GM19463 (cell line): Measurements from ENCODE around the gene MYO7B.

ENCODE experiments used
- ATAC-seq: cut with Tn5 transposase; IDR thresholded peaks from one replicate; pipeline ENCODE4 v1.9.1; 2021; ENCODE audit warnings: mild to moderate bottlenecking, moderate library complexity; ENCODE audit not compliant: unreplicated experiment

The MYO7B gene

DNA sequence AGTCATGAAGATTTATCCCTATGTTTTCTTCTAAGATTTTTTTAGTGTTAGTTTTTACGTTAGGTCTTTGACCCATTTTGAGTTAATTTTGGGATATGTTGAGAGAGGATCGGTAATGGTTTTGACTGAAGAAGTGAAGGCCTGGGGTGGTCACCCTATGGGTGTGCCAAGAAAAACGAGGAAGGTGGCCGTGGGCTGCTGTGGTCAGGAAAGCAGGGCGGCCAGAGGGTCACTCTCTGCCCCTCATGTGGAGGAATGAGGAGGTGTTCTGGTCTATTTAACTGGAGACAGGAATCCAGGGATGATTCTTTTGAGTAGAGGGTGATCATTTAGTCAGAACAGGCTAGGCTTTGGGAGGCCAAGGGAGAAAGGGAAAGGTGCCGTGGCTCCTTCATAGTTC, 50.7 kb downstream of the MYO7B start:
- no peak for ATAC-seq

DNA sequence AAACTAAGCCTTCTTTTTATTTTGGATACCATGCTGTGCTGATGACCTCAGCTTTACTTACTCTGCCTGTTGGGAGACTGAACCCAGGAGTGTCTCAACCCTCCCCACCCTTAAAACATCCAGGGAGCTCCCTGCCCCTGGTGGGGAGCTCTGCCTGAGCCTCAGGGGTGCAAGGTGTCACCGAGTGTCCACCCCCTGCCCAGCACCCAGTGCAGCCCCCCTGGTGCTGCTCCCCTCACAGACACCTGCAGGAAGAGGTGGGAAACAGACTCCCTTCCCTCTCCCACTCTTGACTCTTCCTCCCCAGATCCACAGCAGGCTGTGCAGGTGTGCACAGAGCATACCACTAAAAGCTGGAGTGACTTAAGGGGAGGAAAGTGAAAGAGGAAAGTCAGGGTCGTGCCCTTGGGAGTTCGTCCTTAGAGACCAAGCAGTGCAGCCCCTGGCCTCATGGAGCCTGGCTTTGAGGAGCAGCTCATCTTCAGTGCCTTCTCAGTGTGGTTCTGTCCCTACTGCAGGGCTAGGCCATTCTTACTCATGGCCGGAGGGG, 51.3 kb downstream of the MYO7B start:
- no peak for ATAC-seq

DNA sequence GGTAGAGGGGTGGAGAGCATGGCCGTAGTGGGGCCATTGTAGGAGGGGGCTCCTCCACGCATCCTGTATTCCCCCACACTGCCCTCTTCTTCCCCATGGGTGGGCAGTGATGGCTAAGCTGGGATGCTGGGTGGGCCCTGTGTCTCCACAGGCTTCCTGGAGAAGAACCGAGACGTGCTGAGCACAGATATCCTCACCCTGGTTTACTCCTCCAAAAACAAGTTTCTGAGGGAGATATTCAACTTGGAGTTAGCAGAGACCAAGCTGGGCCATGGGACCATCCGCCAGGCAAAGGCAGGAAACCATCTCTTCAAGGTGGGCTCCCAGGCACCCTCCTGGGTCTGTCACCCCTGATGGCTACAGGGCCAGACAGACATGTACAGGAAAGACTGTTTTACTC, 52.8 kb downstream of the MYO7B start:
- no peak for ATAC-seq

DNA sequence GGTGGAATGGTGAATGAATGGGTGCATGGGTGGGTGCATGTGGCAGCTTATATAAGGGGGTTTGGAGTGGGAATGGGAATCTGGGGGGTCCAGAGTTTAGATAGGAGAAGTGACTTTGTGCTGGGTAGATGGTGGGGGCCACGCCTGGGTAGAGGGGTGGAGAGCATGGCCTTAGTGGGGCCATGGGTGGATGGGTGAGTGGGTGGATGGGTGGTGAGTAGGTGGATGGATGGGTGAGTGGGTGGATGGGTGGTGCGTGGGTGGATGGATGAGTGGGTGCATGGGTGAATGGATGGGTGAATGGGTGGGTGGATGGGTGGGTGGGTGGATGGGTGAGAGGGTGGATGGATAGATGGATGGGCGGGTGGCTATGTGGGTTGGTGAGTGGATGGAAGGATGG, 53.9 kb downstream of the MYO7B start:
- no peak for ATAC-seq

DNA sequence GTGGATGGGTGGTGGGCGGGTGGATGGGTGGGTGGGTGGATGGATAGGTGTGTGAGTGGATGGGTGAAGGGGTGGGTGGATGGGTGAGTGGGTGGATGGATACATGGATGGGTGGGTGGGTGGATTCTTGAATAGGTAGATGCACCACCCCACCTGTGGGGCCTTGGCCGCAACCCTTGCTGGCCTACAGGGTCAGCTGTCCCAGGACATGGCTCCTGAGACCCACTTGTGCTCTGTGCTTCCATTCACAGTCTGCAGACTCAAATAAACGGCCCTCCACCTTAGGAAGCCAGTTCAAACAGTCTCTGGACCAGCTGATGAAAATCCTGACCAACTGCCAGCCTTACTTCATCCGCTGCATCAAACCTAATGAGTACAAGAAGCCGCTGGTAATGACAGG, 54.4 kb downstream of the MYO7B start:
- no peak for ATAC-seq

DNA sequence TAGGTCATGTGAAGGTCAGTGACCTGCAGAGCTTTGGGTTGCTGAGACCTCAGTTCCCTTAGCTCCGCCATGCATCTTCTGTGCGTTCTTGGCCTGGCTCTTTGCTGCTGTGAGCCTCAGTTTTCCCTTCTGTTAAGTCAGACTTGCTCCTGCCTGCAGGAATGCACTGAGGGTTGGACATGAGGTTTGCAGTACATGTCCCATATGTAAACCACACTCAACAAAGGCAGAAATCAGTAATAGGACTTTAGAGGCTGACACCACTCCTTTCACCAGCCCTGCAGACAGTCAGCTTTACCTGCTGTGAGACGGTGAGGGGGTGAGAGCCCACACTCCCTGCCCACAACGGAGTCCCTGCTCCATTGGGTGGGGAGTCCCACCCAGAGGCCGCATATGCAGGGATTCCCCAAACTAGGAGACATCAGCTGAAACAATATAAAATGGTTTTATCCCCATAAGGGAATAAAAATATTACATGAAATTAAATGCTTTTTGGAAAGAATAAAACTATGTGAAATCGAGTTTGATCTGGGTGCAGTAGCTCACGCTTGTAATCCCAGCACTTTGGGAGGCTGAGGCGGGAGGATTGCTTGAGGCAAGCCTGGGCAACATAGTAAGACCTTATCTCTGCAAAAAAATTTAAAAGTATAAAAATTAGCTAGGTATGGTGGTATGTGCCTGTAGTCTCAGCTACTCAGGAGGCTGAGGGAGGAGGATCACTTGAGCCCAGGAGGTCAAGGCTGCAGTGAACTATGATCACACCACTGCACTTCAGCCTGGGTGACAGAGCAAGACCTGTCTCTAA, 55.1 kb downstream of the MYO7B start:
- no peak for ATAC-seq

DNA sequence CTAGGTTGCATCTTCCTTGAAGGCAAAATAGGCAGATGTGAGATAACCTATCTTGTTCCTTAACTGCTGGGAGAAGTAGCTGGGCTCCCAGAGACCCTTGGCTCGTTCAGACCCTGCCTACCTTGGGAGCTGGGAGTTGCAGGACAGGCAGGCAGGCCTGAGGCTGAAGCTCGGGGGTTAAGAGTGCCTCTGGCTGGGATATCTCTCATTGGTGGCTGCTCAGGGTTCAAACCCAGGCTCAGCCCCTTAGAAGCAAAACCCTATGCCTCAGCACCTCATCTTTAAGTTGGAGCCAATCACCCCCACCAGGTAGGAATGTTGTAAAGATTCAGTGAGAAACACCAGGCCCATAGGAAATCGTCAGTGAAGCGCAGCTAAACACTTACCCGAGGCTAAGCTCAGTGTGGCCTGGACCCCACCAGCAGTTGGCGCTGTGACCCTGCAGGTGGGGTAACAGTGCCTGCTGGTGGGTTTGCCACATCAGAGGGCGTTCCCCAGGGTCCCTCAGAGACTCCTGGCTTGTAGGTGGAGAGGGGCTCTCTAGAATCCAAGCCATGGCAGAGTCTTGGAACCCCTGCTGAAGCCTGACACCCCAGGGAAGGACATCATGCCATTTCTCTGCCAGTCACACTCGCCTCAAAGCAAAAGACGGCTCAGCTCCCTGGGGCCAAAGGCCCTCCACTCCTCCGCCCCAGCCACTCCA, 55.9 kb downstream of the MYO7B start:
- peak; percentile 88 for ATAC-seq

DNA sequence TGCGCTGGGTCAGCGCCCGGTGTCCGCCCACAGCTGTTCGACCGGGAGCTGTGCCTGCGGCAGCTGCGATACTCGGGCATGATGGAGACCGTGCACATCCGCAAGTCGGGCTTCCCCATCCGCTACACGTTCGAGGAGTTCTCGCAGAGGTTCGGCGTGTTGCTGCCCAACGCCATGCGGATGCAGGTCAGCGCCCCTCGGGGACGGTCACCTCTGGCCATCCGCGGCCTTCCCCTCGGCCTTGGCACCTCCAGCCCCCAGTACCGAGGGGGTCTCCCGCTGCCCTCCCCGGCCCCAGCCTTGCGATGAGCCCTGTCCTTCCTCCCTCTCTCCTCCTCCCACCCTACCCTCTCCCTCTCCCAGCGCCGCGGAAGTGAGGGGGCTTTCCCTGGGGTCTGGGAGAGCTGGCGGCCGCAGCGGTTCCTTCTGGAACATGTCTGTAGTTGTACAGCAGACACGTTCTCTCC, 57.3 kb downstream of the MYO7B start:
- no peak for ATAC-seq

DNA sequence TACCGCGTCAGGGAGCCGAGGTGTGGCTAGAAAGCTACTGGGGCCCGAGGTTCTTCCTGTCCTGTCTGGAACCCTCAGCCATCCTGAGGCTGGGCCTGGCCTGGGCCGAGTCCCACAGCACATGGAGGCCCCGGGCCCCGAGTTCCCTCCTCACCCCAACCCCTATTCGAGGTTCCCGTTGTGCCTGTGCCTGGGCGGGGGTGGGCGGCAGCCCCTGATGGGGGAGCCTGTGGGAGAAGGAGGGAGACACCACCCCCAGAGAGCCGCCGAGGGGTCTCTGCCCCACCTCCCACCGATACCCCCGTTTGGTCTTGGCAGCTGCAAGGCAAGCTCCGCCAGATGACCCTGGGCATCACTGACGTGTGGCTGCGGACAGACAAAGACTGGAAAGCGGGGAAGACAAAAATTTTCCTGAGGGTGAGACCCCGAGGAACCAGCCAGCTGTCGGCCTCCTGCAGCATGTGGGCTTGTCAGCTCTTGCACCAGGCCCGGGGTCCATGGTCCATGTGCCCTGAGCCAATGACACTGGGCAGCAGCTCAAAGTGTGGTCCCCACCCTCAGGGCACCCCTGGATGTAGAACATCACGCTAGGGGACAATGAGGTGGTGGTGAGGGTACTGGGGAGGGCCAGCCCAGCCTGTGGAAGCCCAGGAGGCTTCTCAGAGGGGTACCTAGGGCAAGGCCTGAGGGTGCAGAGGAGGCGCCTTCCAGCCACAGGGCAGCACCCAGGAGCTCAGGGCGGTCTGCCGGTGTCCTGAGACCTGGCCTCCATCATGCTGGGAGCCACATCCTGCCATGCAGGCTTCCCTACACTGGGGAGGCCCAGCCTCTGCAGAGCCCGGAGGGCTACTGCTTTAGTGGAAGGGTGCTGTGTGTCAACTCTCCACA, 58.0 kb downstream of the MYO7B start:
- ATAC-seq = no peak

DNA sequence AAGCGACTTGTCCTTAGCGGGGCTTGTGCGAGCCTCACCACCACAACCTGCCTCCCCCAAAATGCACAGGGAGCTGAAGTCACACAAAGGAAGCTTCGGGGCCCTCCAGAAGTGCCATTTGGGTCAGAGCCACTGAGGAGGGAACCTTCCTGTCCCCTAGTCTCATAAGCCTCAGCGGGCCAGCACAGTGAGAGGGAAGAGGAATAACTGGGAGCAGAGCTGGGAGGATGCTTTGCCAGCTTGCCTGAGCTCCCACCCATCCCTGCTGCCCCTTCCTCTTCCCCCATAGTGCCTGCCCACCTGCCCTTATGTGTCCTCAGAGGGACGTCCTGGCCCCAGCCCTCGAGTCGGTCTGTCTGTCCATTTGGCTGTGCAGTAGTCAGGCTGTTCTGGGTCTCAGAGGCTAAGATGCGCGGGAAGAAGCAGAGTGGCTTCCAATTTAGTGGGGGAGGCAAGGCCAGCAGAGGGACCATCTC, 58.7 kb downstream of the MYO7B start:
- ATAC-seq = no peak

DNA sequence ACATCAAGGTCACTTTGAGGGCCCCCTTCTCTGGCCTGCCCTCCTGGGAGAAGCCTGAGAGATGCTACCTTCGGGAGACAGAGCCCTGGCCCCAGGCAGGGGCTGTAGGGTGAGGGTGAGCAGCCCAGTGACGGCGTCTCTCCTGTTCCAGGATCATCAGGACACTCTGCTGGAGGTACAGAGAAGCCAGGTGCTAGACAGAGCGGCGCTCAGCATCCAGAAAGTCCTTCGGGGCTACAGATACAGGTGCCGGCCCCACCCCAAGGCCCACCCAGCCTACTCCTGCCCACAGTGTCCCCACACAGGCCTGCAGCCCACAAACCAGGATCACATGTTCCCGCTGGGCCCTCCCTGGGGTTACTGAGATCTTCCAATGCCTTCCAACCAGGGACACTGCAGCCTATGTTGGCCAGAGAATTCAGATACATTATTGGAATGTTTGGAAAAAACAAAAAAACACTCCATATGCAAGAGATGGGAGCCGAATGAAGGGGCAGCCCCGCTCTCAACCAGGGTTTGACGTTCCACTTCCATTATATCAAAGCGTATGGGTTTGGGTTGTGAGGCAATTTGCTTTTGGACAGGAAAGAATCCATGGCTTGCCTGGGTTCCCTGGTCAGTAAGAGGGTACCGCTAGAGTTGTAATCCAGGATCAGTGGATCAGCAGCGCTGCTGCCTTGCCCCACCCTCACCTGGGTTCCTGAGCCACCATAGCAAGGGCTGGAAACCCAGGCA, 61.0 kb downstream of the MYO7B start:
- ATAC-seq = no peak

DNA sequence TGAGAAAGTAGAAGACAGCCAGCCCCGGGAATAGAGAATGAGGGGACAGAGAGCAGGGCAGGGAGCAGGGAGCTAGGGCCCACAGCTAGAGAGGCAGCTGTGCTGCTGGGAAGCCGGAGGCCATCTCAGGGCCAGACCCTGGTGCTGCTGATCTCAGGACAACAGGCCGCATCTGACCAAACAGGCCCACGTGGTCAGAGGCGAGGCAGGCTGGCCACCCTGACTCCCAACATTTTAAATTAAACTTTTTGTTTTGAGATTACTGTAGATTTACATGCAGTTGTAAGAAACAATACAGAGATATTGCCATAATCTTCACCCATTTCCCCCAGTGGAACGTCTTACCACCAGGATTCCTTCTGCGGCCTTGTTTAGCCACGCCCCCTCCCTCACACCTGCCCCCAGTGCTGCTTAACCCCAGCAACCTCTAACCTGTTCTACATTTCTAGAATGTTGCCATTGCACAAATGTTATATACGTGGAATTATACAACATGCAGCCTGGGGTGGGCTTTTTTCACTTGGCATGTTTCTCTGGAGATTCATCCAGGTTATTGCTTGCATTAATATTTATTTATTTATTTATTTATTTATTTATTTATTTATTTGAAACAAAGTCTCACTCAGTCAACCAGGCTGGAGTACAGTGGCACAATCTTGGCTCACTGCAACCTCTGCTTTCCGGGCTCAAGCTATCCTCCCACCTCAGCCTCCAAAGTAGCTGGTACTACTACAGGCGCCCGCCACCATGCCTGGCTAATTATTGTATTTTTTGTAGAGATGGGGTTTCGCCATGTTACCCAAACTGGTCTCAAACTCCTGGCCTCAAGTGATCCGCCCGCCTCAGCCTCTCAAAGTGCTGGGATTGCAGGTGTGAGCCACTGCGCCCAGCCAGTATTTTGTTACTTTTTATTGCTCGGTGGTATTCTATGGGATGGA, 61.8 kb downstream of the MYO7B start:
- ATAC-seq = no peak

DNA sequence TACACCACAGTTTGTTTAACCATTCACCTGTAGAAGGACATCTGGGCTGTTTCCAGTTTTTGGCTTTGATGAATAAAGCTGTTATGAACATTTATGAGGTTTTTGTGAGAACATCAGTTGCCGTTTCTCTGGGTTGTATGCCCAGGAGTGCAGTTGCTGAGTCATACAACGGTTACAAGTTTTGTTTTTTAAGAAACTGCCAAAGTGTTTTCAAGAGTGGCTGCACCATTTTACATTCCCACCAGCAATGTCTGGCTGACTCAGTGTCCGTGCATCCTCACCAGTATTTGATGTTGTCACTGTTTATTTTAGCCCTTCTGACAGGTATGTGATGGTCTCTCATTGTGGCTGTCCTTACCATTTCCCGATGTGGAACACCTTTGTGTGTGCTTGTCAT, 62.5 kb downstream of the MYO7B start:
- no peak for ATAC-seq

DNA sequence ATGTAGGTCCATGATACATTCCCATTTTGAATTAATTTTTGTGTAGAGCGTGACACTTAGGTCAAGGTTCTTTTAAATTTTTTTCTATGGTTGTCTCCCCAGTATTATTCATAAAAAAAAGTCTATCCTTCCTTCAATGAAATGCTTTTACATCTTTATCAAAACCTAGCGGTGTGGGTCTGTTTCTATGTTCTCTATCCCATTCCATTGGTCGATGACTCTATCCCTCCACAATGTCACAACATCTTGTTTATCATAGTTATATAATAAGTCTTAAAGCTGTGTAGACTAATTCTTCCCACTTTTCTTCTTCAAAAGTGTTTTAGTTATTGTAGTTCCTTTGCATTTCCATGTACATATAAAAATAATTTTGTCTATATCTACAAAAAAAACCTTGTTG, 63.2 kb downstream of the MYO7B start:
- no peak for ATAC-seq

DNA sequence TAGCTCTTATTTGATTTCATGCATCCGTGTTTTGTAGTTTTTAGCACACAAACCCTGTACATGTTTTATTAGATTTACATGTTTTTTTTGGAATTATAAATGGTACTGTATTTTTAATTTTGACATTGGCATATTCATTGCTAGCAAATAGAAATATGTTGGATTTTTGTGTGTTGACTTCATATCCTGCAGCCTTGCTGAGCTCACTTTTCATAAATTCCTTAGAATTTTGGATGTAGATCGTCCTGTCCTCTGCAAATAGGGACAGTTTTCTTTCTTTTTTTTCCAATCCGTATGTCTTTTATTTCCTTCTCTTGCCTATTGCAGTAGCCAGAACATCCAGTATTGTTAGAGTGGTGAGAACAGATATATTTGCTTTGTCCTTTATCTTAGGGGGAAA, 63.7 kb downstream of the MYO7B start:
- ATAC-seq = no peak

DNA sequence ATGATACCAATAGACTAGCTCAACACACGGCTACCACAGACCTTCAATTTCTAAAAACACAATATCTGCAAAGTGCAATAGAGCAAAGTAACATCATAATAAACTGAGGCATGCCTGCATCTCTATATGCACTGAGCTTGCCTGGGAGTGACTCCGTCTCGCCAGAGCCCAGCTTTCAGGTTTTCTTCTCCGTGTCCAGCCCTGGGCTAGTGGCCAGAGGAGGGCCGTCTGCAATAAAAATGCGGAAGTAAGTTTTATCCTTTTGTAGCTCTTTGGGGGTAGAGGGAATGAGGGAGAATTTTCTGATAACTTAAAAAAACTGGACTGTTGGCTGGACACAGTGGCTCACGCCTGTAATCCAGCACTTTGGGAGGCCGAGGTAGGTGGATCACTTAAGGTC, 69.5 kb downstream of the MYO7B start:
- no peak for ATAC-seq

DNA sequence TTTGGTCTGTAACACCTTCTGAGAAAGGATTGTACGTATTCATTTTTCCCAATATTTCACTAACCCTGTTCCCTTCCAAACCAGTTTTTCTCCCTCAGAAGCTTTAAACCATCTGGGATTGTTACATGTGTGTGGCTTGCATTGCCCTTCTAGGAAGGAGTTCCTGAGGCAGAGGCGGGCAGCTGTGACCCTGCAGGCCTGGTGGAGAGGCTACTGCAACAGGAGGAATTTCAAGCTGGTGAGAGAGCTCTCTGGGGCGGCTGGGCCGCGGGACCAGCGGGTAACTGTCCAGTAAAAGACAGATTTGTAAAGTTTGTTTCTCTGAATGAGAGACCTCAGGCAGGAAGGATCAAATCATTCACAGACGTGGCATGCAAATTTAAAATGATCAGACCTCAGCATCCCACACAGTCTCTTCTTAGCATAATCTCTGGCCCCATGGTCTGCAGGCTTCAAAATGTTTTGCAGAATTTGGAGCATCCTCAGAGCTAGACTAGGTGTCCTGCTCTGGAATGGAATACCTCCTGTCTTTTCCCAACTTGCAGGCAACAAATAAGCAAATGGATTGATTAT, 70.3 kb downstream of the MYO7B start:
- ATAC-seq = no peak

DNA sequence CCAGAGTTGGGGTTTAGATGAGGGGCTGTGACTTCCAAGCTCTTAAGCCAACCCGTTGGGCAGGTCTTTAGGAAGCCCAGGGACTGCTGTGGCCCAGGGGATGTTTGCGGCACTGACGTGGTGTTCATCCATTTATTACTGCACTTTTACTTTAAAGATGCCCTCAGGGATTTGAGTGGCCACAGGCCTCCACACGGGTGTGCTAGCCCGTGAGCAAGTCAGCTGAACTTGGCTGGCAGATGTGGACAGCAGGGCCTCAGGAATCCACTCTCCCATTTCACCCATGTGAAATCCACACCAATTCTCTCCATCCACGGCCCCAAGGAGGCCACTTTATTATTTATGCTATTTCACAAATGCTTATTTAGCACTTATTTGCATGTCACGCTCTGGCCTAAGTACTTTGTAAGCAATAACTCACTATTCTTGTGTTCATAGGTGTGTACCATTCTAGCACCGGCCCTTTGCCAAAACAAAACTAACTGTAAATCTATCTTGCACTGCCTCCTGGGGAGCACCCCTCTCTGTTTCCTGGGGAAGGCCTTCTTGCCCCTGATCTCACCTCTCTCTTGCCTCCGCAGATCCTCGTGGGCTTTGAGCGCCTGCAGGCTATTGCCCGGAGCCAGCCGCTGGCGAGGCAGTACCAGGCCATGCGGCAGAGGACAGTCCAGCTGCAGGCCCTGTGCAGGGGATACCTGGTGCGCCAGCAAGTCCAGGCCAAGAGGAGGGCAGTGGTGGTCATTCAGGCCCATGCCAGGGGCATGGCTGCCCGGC, 71.3 kb downstream of the MYO7B start:
- no peak for ATAC-seq
